Right lobe of liver (tissue), 6 donors: ENCODE data around the gene SLC16A4. TPM values are rescaled to one million over a fixed set of nuclear protein-coding genes. Genes with fewer than 3 reads are reported as not detected.
"Not testable (repeated sequence)": the region's sequence is repeated elsewhere in the genome, so short reads cannot be mapped to it uniquely, and the experiment has no call there.

Experiments used
- ATAC-seq, 4 donors: fragments of 200-7000 bp; cut with Tn5 transposase; one replicate each; pipeline ENCODE4 v1.9.1; 2020; ENCODE audit warnings: mild to moderate bottlenecking in 4 of 4, moderate library complexity in 4 of 4
- DNase-seq, 3 donors: peaks; one replicate each; pipeline ENCODE4 v3.0.0-alpha.2; 2020
- H3K27ac ChIP-seq, 3 donors: fragments of 200-600 bp; one replicate each; pipeline ENCODE4 v1.8.0; 2022
- H3K27me3 ChIP-seq, 2 donors: fragments of 200-600 bp; one replicate each; pipeline ENCODE4 v1.8.0; 2022
- H3K36me3 ChIP-seq, 4 donors: fragments of 200-600 bp; sonication (generic) in 1 of 4; one replicate each; pipeline versions ENCODE4 v1.5.1 to v1.8.0; 2017 to 2022; ENCODE audit warnings: control low read depth in 1 of 4
- H3K4me1 ChIP-seq, 4 donors: fragments of 200-600 bp; sonication (generic) in 1 of 4; one replicate each; pipeline versions ENCODE4 v1.5.1 to v1.8.0; 2017 to 2022; ENCODE audit warnings: control low read depth in 1 of 4
- H3K4me3 ChIP-seq, 3 donors: fragments of 200-600 bp; one replicate each; pipeline ENCODE4 v1.8.0; 2022
- H3K9me3 ChIP-seq, 4 donors: fragments of 200-600 bp; sonication (generic) in 1 of 4; one replicate each; pipeline versions ENCODE4 v1.5.1 to v1.8.0; 2017 to 2022; ENCODE audit warnings: control low read depth in 1 of 4
- CTCF ChIP-seq, 4 donors: fragments of 200-600 bp in 3 of 4; fragments of 450-650 bp in 1 of 4; IDR thresholded peaks; one replicate each; pipeline versions ENCODE4 v1.5.1 to v1.8.0; 2016 to 2022; ENCODE audit warnings: antibody characterized with exemption in 4 of 4, mild to moderate bottlenecking in 2 of 4
- POLR2A ChIP-seq: fragments of 450-650 bp; IDR thresholded peaks from one replicate; pipeline ENCODE4 v1.6.1; 2017; ENCODE audit warnings: antibody characterized with exemption, mild to moderate bottlenecking
- WGBS: methylation state at CpG from one replicate; pipeline ENCODE4 v1.1.6; 2018; ENCODE audit warnings: low coverage, low lambda C conversion rate; ENCODE audit not compliant: insufficient coverage; ENCODE audit errors: missing lambda C conversion rate; 5-methylcytosine and 5-hydroxymethylcytosine counted together
- intact Hi-C, 2 donors: fragments of 100-400 bp; cut with DNase I; formaldehyde crosslinking; loops; one replicate each; pipeline versions ENCODE4 v1.11.2 to v1.14.1; 2022
- long read RNA-seq: library from polyadenylated mRNA; unstranded; transcript quantifications from one replicate; pipeline ENCODE4 v2.0.0, GENCODE V29; 2019
- total RNA-seq, 6 experiments: library from RNA; depleted of rRNA in 2 of 6; stranded (reverse); fragments of >200 nt in 2 of 6; fragmentation: NEBNext Ultra II Directional in 3 of 6; extraction: Animal tissue kit (Norgen Biotek cat#: 25700) in 3 of 6; gene quantifications; one replicate each; pipeline versions ENCODE4 v1.1.0 to v1.2.4, GENCODE V29; 2016 to 2023
- donor health status: DM: no; HTN: yes; CAD: no.
- donor health status: DM: no; HTN: no; CAD: no.
- donor health status: DM: no; HTN: no; CAD: no.
- donor health status: DM: no; HTN: yes; CAD: no.
- donor health status: DM: no; HTN: yes; CAD: no.

SLC16A4 gene
- 1 to 10 TPM in 5 of 6 experiments, under 1 TPM in 1; 0.49 to 4.0 (median 3.4) TPM for total RNA-seq
- long read RNA-seq, partial matches to known transcripts = 0 of 4 reads
- long read RNA-seq, other reads (novel, unspliced or antisense) = 1 of 4 reads

- 41% methylated on average over 8 of the region's 8 CpGs for WGBS
- H3K4me3 ChIP-seq = peak within 1 kb of the TSS in 2 of 3 donors; percentile 26 to 29
- H3K36me3 ChIP-seq = no peaks in the 10 kb centered on the region
- no peaks in the 10 kb centered on the region for H3K9me3 ChIP-seq
- peak within 1 kb of the TSS in 1 of 3 donors; percentile 22 for H3K27ac ChIP-seq
- H3K4me1 ChIP-seq = peaks cover 0 to 13% (median 0%) of the 10 kb centered on the region in 4 donors
- DNase-seq (no peak), ATAC-seq (peak; percentile 73 to 91 (median 80))
- no peak for TF ChIP-seq CTCF (IDR thresholded peaks at IDR 0.05)
- no peak for TF ChIP-seq POLR2A
- intact Hi-C loops = loop anchor here in 1 of 2 donors (10.0 kb wide), 1 partner anchor 46 kb away; no protein-coding TSS in a partner anchor
- no peaks in the 10 kb centered on the region for H3K27me3 ChIP-seq
Measured at GRCh38 chr1:110390692-110391245, at the start of gene SLC16A4. TSS of gene SLC16A4 (minus strand) at chr1:110391026. CDS start at chr1:110389323, 1,703 bp downstream.

- H3K27ac ChIP-seq, H3K4me1 ChIP-seq, H3K27me3 ChIP-seq, DNase-seq, H3K9me3 ChIP-seq, H3K4me3 ChIP-seq, intact Hi-C loops, ATAC-seq, H3K36me3 ChIP-seq: not testable (repeated sequence)
- WGBS = 100% methylated on average over 1 of the region's 3 CpGs
Measured at GRCh38 chr1:110439873-110440272, 49.0 kb upstream of the SLC16A4 start.

- 51% methylated on average over 3 of the region's 4 CpGs for WGBS
- no peak for ATAC-seq
Measured at GRCh38 chr1:110438893-110439292, 48.1 kb upstream of the SLC16A4 start.

GRCh38 chr1:110437645-110438299, 46.9 kb upstream of the SLC16A4 start:
- H3K4me3 ChIP-seq, H3K27ac ChIP-seq, DNase-seq, H3K36me3 ChIP-seq, H3K9me3 ChIP-seq, intact Hi-C loops, H3K4me1 ChIP-seq, H3K27me3 ChIP-seq, ATAC-seq: not testable (repeated sequence)
- 76% methylated on average over 9 of the region's 9 CpGs for WGBS

More at GRCh38 chr1:110438893-110439292, 48.1 kb upstream of the SLC16A4 start:
- H3K36me3 ChIP-seq = no peaks in the 10 kb centered on the region
- H3K9me3 ChIP-seq = no peaks in the 10 kb centered on the region
- TF ChIP-seq CTCF (IDR thresholded peaks at IDR 0.05) (no peak), POLR2A (no peak)
- H3K4me3 ChIP-seq = no peak overlapping the region
- no peaks in the 10 kb centered on the region for H3K27me3 ChIP-seq
- intact Hi-C loops = no loop called here
- no peak overlapping the region for H3K27ac ChIP-seq
- no peak for DNase-seq
- peaks cover 0 to 4% (median 0%) of the 10 kb centered on the region in 4 donors for H3K4me1 ChIP-seq

GRCh38 chr1:110436635-110437034, 45.8 kb upstream of the SLC16A4 start:
- 36% methylated on average over 2 of the region's 7 CpGs for WGBS
- H3K9me3 ChIP-seq = no peaks in the 10 kb centered on the region
- DNase-seq = no peak
- no peak overlapping the region for H3K4me3 ChIP-seq
- H3K27ac ChIP-seq = no peak overlapping the region
- no peaks in the 10 kb centered on the region for H3K36me3 ChIP-seq
- intact Hi-C loops = no loop called here
- no peak for ATAC-seq
- no peaks in the 10 kb centered on the region for H3K27me3 ChIP-seq
- TF ChIP-seq POLR2A = no peak
- TF ChIP-seq CTCF (IDR thresholded peaks at IDR 0.05) = no peak
- peaks cover 0 to 9% (median 0%) of the 10 kb centered on the region in 4 donors for H3K4me1 ChIP-seq
